Measurements from ENCODE around the gene RFNG. TPM values are rescaled to one million over a fixed set of nuclear protein-coding genes. Genes with fewer than 3 reads are reported as not detected.
A peak's percentile ranks its signal among the peaks of the same experiment; 100 is the strongest.

Gene RFNG
- total and polyA plus RNA-seq, 2 of the 13 experiments (the other 11 are each of a cell fraction or from before 2014, with no cell fraction given): 61.4 to 64.0 TPM

DNA sequence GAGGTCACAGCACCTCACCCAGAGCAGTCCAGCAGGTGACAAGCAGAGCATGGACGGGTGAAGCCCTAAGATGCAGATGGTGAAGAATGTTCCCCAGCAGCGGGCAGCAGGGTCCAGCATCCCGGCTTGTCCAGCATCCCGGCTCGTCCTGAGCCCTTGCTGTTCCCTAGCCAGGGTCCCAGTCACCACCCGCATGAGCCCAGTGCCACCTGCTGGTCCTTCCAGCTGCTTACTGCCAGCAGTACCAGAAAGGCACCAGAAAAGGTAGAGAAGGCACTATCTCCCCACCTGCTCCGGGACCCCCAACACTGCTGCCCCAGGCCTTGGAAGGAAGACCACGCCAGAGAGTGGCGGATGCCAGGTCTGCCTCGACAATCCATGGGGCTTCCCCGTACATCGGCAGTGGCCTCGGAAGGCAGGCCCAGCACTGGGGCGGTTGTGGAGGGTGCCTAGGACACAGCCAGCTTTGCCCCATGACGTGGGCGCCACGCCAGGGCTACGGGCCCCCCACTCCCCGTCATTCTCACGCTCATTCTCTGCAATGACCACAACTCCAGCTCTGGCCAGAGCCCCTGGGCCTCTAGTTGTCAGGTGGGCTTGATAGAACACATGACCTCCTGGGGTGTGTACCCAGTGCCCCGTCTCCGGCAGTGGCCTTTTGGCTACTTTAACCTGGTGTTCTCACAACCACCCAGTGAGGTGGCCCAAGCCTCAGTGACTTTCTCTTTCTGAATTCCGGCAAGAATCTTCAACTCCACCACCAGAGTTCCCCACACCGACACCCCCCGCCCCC lies 30.3 kb downstream of the RFNG start (continued):
- TF ChIP-seq ZMYM2 (CRISPR knock-in tag; IDR thresholded peaks at IDR 0.05) (peak; percentile 75; the same call in 1 of the 2 replicates), SRSF9 (IDR thresholded peaks at IDR 0.05; ENCODE audit: borderline replicate concordance, insufficient read depth, low read depth, low read length, poor library complexity, severe bottlenecking) (no peak), ZBTB7A (CRISPR knock-in tag; IDR thresholded peaks at IDR 0.05) (peak; percentile 97), ZNF383 (CRISPR knock-in tag; IDR thresholded peaks at IDR 0.05; ENCODE audit: borderline replicate concordance) (no peak), MEF2D (CRISPR knock-in tag; IDR thresholded peaks at IDR 0.05) (peak; percentile 83; the same call in 1 of the 2 replicates), ZKSCAN5 (CRISPR knock-in tag; IDR thresholded peaks at IDR 0.05) (peak; percentile 59; the same call in 1 of the 2 replicates), ZNF33B (CRISPR knock-in tag; IDR thresholded peaks at IDR 0.05) (peak; percentile 52; the same call in 1 of the 2 replicates)
- TF ChIP-seq, protein P1, sequence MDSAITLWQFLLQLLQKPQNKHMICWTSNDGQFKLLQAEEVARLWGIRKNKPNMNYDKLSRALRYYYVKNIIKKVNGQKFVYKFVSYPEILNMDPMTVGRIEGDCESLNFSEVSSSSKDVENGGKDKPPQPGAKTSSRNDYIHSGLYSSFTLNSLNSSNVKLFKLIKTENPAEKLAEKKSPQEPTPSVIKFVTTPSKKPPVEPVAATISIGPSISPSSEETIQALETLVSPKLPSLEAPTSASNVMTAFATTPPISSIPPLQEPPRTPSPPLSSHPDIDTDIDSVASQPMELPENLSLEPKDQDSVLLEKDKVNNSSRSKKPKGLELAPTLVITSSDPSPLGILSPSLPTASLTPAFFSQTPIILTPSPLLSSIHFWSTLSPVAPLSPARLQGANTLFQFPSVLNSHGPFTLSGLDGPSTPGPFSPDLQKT (CRISPR knock-in tag; IDR thresholded peaks at IDR 0.05; ENCODE audit: borderline replicate concordance): peak; percentile 54; the same call in 1 of the 2 replicates
- TF ChIP-seq, protein P2, sequence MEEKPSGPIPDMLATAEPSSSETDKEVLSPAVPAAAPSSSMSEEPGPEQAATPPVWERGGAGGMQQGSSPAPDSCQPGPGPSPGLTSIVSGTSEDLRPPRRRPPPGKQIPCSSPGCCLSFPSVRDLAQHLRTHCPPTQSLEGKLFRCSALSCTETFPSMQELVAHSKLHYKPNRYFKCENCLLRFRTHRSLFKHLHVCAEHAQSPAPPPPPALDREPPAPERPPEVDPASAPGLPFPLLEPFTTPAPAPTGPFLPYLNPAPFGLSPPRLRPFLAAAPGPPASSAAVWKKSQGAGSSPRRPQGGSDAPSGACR (CRISPR knock-in tag; IDR thresholded peaks at IDR 0.05): 0 out of 2 replicates have a peak, but pooled peaks have one; percentile 31
- TF ChIP-seq, protein P3, sequence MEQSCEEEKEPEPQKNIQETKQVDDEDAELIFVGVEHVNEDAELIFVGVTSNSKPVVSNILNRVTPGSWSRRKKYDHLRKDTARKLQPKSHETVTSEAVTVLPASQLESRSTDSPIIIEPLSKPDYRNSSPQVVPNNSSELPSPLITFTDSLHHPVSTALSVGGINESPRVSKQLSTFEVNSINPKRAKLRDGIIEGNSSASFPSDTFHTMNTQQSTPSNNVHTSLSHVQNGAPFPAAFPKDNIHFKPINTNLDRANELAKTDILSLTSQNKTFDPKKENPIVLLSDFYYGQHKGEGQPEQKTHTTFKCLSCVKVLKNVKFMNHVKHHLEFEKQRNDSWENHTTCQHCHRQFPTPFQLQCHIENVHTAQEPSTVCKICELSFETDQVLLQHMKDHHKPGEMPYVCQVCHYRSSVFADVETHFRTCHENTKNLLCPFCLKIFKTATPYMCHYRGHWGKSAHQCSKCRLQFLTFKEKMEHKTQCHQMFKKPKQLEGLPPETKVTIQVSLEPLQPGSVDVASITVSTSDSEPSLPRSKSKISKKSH (CRISPR knock-in tag; IDR thresholded peaks at IDR 0.05; ENCODE audit: borderline replicate concordance): no peak
- TF ChIP-seq, protein P4, sequence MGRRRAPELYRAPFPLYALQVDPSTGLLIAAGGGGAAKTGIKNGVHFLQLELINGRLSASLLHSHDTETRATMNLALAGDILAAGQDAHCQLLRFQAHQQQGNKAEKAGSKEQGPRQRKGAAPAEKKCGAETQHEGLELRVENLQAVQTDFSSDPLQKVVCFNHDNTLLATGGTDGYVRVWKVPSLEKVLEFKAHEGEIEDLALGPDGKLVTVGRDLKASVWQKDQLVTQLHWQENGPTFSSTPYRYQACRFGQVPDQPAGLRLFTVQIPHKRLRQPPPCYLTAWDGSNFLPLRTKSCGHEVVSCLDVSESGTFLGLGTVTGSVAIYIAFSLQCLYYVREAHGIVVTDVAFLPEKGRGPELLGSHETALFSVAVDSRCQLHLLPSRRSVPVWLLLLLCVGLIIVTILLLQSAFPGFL (CRISPR knock-in tag; IDR thresholded peaks at IDR 0.05): 0 out of 2 replicates have a peak, but pooled peaks have one; percentile 24
- TF ChIP-seq, protein P5, sequence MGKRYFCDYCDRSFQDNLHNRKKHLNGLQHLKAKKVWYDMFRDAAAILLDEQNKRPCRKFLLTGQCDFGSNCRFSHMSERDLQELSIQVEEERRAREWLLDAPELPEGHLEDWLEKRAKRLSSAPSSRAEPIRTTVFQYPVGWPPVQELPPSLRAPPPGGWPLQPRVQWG (CRISPR knock-in tag; IDR thresholded peaks at IDR 0.05; ENCODE audit: borderline replicate concordance, low read depth): no peak
- TF ChIP-seq, protein P6, sequence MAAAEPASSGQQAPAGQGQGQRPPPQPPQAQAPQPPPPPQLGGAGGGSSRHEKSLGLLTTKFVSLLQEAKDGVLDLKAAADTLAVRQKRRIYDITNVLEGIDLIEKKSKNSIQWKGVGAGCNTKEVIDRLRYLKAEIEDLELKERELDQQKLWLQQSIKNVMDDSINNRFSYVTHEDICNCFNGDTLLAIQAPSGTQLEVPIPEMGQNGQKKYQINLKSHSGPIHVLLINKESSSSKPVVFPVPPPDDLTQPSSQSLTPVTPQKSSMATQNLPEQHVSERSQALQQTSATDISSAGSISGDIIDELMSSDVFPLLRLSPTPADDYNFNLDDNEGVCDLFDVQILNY (CRISPR knock-in tag; conservative IDR thresholded peaks at IDR 0.05): no peak
- TF ChIP-seq, protein P7, sequence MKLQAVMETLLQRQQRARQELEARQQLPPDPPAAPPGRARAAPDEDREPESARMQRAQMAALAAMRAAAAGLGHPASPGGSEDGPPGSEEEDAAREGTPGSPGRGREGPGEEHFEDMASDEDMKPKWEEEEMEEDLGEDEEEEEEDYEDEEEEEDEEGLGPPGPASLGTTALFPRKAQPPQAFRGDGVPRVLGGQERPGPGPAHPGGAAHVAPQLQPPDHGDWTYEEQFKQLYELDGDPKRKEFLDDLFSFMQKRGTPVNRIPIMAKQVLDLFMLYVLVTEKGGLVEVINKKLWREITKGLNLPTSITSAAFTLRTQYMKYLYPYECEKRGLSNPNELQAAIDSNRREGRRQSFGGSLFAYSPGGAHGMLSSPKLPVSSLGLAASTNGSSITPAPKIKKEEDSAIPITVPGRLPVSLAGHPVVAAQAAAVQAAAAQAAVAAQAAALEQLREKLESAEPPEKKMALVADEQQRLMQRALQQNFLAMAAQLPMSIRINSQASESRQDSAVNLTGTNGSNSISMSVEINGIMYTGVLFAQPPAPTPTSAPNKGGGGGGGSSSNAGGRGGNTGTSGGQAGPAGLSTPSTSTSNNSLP (IDR thresholded peaks at IDR 0.05; ENCODE audit: low read depth, low read length): no peak
- TF ChIP-seq, protein P8, sequence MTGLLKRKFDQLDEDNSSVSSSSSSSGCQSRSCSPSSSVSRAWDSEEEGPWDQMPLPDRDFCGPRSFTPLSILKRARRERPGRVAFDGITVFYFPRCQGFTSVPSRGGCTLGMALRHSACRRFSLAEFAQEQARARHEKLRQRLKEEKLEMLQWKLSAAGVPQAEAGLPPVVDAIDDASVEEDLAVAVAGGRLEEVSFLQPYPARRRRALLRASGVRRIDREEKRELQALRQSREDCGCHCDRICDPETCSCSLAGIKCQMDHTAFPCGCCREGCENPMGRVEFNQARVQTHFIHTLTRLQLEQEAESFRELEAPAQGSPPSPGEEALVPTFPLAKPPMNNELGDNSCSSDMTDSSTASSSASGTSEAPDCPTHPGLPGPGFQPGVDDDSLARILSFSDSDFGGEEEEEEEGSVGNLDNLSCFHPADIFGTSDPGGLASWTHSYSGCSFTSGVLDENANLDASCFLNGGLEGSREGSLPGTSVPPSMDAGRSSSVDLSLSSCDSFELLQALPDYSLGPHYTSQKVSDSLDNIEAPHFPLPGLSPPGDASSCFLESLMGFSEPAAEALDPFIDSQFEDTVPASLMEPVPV (CRISPR knock-in tag; IDR thresholded peaks at IDR 0.05): no peak
- TF ChIP-seq, protein P9, sequence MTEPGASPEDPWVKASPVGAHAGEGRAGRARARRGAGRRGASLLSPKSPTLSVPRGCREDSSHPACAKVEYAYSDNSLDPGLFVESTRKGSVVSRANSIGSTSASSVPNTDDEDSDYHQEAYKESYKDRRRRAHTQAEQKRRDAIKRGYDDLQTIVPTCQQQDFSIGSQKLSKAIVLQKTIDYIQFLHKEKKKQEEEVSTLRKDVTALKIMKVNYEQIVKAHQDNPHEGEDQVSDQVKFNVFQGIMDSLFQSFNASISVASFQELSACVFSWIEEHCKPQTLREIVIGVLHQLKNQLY (CRISPR knock-in tag; IDR thresholded peaks at IDR 0.05): 0 out of 2 replicates have a peak, but pooled peaks have one; percentile 20
